ENCODE data around the gene CLDN15.

CLDN15 gene

DNA sequence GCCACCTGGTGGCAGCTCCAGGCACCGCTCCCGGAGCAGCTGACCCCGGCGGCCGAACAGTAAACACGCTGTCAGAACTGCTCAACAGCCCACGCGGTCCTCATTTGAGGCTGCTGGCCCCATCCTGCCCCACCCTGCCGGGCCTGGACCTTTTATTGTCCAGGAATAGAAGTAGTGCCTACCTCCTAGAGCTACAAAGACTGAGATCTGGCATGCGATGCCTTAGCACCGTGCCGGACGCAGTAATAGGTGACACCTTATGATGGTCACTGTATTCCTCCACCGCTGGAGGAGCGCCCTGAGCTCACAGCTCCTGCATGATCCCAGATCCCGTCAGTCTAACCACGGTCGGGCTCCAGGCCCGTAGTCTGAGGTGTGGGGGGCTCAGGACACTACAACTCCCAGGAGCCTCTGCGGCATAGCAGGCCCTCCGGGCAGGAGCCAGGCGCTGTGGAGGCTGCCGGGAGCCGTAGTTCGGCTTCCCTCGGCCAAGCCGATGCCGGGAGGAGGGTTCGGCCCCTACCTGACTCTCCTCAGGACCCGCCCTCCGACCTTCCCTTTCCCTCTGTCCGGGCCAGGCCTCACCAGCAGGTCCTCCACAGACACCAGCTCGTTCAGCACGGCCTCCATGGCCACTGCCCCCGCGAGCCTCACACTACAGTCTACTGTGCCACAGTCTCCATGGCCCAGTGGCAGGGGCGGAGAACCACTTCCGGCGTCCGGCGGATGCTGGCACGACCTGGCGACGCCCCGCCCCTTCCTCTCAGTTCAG lies 7.0 kb upstream of the CLDN15 start, which contains the start of gene FIS1:
Gene FIS1 (minus strand): TSS at position 707 of the 772 bp plus-strand sequence. CDS start 77 bp downstream, at position 630.
- peak; percentile 55 to 63 for DNase-seq (ENCODE audit: low read depth in 2 of 2)

DNA sequence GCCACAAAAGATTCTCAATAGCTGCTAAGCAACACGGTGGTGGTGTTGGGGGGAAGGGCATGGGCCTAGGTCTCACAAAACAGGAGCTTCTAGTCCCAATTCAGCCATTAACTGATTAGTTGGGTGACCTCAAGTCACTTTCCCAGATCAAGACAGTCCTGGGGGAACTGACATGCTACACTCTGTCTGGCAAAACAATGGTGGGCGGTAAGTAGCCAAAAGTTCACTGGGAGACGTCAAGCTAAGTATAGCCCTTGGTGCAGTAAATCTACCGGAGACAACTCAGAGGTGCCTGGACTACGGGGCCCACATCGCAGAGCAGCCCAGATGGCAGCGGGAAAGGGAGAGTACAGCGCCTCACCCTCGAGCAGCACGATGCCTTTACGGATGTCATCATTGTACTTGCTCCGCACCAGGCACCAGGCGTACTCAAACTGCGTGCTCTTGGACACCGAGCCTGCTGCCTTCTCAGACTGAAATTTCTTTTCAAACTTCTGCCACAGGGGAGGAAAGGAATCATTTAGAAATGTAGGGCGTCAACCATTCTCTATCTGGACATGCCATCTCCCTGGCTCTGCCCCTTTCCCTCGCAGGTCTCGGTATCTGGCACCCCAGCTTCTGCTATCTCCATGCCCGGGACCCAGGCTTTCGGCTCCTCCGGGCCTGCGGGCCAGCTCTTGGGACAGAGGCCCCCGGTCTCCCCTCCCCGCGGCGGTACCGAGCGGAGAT lies 6.2 kb upstream of the CLDN15 start:
- DNase-seq (ENCODE audit: low read depth in 2 of 2): no peak

DNA sequence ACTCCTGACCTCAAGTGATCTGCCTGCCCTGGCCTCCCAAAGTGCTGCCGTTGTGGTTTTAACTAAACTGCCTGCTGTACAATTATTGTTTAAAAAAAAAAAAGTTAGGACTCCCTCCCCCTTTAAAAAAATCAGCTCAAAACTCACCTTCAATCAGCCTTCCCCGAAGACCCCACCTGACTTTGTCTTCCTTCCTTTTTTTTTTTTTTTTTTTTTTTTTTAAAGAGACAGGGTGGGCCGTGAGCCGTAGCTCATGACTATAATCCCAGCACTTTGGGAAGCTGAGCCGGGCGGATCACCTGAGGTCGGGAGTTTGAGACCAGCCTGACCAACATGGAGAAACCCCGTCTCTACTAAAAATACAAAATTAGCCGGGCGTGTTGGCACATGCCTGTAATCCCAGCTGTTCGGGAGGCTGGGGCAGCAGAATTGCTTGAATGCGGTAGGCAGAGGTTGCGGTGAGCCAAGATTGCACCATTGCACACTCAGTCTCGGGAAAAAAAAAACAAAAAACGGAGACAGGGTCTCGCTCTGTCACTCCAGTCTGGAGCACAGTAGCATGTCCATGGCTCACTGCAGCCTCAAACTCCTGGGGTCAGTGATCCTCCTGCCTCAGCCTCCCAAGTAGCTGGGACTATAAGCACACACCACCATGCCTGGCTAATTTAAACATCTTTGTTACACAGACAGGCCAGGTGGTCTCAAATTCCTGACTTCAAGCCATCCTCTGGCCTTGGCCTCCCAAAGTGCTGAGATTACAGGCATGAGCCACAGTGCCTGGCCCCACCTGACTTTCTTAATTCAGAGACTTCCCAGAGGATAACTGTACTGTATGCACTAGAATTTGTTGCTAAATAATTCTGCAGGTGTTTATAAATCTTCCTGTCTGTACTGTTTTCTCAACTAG lies 4.1 kb upstream of the CLDN15 start:
- no peak for DNase-seq (ENCODE audit: low read depth in 2 of 2)

DNA sequence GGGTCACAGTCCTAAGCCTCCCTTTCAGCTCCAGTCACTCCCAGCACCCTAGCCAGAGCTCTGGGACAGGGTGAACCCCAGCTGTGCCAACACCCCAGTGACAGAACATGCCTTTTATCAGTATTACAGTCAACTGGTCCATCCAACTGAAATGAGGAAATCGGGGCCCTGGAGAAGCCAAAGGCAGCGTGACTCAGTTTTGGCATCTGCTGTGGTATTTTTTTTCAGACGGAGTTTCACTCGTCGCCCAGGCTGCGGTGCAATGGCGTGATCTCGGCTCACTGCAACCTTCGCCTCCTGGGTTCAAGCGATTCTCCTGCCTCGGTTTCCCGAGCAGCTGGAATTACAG lies 3.4 kb upstream of the CLDN15 start:
- DNase-seq (ENCODE audit: low read depth in 2 of 2): no peak

DNA sequence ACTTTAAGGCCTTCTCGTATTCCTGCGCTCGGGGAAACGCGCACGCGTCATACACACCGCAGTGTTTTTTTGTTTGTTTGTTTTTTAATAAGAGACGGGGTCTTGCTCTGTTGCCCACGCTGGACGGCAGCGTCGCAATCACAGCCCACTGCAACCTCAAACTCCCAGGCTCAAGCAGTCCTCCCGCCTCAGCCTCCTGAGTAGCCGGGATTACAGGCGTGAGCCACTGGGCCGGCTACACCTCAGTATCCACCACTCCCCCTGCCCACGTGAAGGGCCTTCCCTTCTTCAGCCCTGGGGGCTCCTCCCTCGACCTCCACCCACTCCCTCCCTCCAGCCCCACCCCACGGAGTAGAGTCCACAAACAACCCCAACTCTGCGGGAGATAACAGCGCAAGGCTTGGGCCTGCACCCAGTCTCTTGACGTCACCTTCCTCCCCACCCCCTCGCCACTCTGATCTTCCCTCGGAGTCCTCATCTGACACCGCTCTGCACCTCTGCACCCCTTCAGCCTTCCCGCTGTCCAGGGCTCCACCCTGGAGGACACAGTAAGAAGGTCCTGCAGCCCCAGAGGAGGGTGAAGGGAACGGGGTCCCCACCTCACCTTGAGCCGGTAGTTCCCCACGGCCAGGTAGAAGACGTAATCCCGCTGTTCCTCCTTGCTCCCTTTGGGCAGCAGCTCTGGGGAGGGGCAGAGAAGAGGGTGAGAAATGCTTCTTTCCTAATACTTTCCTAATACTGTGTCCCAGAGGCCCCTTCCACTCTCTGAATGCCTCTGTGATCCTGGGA lies 2.8 kb upstream of the CLDN15 start:
- no peak for DNase-seq (ENCODE audit: low read depth in 2 of 2)

DNA sequence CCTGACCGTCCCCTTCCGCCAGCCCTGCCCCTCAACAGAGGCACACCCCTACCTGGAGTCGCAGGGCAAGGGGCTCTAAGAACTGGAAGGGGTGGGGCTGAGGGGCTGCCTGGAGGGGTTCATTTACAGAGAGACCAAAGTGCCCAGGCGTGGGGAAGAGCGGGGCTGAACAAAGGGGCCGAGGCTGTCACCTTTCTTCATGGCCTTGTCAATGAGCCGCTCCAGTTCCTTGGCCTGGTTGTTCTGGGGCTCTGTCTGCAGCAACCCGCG lies 2.3 kb upstream of the CLDN15 start:
- DNase-seq (ENCODE audit: low read depth in 2 of 2): no peak

DNA sequence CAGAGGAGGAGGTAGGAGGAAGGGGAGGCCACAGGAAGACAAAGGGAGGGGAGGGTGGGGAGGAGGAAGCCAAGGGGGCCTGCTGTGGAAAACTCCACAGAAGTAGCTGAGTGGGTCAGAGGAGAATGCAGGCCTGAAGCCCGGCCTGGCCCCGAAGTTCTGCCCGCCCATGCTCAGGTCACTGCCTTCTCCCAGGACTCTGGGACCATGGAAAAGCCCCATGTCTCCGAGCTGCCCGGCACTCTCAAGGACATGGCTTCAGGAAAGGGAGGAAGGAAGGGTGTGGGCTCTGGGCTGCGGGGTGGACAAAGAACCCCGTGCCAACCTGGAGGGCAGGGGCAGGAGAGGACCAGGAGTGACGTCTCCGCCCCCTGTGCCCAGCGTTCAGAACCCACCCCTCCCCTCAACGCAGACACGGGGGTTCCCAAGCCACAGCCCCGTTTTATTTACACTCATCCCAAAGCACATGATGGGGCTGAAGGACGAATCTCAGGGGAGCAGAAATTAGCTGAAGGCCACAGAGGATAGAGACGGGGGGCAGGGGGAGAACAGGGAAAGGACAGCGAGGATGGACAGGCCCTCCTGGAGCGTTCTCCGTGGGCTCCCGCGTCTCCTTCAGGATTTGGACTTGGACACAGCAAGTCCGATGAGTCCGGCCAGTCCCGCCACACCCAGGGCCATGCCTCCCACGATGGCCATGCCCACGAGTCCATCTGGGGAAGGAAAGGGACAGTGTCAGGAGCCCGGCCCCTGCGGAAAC lies 1.8 kb upstream of the CLDN15 start:
- DNase-seq (ENCODE audit: low read depth in 2 of 2): no peak

DNA sequence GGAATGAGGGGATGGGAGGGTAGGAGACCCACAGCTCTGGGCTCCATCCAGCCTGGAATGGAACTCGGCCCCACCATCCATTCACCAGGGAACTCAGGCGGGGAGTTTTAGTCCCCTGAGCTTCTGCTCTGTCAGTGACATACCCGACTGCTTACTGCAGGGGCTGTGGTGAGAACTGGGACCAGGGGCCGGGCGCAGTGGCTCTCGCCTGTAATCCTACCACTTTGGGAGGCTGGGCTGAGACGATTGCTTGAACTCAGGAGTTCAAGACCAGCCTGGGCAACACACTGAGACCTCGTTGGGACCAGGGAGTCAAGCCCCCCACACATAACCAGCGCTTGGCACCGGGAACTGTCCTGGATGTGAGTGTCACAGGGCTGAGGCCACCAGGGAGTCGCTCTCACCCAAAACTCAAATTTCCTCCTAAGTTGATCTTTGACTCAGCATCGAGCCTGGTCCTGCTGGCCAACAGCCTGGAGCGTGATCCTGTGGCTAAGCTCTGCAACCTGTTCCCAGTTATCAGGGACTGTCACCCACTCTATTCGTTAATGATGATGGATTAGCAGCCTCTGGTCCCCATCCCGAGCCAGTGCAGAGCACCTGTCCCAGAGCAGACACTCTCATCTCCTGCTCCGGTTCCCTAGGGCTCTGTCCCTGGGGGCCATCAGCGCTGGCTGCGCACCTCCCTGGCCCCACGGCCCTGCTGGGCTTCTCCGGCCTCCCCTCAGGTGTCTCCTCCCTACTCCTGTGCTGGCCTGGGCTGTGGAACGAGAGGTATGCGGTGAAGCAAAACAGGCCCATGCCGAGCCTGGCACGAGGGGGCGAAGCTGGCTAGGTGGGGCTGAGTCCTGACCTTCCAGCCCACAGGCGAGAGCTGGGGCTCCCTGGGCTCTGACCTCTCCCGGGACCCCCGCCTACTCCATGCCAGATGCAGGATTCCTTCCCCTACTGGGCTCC lies 902 bp upstream of the CLDN15 start:
- no peak for DNase-seq (ENCODE audit: low read depth in 2 of 2)

DNA sequence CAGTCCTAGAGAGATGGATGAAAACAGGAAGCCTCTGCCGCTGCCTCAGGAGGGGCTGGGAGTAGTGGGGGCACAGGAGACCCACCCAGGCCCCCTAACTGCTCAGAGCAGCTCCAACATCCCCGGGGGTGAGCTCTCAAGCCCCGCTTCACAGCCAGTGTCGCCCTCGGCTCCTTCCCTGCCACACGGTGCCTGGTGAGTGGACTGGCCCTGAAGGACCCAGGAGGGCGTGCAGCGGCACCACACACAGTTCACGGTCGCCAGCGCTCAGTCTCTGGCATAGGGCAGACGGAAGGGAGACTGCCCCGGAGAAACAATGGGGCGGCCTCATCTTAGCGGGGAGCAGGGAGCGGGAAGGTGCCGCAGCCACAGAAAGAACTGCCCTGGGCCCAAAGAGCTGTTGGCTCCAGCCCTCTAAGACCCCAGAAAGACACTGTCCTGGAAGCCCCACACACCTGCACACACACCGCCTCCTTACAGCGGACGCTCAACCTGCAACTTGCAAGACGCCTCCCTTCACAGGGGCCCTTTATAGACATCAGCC lies 1.2 kb downstream of the CLDN15 start:
- no peak for DNase-seq (ENCODE audit: low read depth in 2 of 2)

DNA sequence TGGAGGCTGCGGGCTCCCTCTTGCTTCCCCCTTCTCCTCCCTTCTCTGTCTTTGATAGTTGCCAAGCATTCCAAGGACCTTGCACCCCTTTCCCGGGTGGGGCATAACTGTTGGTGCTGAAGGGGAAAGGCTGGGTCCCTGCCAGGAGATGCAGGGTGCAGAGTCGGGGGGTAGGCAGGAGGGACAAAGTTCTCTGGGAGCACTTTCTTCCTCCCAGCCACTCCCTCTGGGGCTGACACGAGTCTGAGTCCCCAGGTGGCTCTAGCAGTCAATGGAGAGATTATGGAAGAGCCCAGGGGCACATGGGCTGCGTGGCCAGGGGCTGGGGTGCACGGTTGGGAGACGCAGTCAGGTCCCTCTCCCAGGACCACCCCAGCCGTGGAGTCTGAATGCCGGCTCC lies 2.1 kb downstream of the CLDN15 start:
- DNase-seq (ENCODE audit: low read depth in 2 of 2): no peak

DNA sequence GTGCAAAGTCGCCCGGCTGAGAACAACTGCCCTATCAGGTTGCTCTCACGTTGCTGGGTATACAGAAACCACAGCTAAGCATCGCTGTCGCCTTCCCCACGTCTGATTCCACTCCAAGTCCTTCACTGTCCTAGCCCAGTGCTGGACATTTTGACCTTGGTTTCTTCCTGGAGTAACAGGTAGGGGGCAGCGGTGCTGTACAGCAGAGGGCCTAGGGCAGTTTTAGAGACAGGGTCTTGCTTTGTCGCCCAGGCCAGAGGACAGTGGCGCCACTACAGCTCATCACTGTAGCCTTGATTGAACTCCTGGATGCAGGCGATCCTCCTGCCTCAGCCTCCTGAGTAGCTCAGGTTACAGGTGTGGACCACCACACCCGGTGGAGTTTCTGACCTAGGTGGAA lies 2.6 kb downstream of the CLDN15 start:
- no peak for DNase-seq (ENCODE audit: low read depth in 2 of 2)

DNA sequence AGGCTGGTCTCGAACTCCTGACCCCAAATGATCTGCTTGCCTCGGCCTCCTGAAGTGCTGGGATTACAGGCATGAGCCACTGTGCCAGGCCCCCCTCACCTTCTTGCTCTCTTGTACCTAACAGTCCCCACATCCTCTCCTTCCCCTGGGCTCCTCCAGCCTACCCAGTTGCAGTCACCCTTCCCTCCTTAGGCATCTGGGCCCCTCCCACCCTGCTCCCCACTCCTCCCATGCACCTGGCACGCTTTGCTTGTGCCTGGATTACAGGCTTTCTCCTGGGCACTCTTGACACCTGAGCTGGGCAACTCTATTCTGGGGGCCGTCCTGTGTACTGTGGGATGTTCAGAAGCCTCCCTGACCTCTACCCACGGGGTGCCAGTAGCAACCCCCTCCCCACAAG lies 3.0 kb downstream of the CLDN15 start:
- DNase-seq (ENCODE audit: low read depth in 2 of 2): no peak

DNA sequence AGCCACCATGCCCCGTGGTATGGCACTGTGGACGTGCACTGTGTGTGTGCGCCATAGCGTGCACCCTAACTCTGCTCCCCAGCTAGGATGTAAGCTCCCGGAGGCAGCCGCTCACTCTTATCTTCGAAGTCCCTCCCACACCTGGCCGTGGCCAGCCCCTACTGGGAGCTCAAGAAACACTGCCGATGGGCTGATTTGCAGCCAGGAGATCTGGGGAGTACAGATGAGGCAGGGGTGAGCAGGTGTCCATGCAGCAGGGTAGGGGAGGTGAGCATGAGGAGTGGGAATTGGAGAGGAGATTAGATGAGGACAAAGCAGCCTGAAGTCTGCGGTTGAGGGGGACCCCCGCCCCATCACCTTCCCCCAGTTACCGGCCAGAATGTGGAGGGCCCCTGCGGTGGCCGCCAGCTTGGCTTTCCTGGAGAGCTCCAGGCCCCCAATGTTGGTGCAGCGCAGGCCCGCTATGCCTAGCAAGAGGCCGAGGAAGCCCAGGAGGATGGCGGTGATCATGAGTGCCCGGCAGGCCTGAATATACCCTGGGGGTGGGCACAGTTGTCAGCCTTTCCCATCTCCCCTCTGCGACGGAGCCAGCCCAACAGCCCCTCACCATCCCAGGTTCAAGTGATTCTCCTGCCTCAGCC lies 3.6 kb downstream of the CLDN15 start:
- DNase-seq (ENCODE audit: low read depth in 2 of 2): no peak

DNA sequence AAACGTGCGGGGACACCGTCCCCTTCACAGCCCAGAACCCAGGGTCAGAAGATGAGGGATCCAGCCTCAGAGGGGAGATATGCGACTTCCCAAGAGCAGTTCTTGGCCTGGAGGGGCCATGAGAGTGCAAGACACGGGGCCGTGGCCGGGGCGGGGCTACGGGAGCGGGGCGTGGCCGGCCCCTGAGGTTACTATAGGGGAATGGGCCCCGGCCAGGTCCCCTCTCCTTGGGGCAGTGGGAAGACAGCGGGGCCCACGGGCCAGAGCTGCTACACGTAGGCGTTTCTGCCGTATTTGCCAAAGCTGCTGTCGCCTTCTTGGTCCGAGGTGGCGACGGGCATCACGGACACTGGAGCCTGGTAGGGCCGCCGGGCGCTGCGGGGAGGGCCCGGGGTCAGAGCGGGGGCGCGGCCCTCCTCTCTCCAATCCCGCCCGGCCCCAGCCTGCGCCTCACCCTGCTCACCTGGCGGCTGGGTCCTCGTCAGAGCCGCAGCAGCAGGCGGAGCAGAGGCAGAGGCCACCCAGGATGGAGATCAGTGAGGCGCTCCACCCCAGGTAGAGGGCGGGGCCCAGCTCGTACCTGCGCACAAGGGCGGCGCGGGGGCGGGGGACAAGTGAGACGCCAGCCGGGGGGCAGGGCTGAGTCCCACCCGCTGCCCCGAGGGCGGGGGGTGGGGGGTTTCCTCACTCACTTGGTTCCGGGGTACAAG lies 5.3 kb downstream of the CLDN15 start:
- DNase-seq (ENCODE audit: low read depth in 2 of 2): no peak

DNA sequence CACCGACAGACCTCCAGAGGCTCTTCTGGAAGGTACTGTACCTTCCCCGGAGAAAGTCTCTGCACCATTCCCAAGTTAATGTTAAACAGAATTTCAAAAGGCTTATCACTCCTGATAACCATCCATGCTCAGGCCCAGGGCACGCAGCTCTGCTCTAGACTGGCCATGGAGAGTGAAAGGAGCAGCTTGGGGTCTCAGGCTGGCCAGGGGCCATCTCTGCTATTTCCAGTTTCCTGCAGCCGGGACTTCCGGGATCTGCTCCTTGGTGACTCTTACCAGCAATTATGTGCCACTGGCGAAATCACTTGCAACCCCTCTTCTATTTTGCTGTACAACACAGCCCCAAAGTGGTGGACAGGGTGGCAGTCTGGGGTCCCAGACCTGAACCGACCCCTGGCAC lies 6.0 kb downstream of the CLDN15 start:
- DNase-seq (ENCODE audit: low read depth in 2 of 2): no peak

DNA sequence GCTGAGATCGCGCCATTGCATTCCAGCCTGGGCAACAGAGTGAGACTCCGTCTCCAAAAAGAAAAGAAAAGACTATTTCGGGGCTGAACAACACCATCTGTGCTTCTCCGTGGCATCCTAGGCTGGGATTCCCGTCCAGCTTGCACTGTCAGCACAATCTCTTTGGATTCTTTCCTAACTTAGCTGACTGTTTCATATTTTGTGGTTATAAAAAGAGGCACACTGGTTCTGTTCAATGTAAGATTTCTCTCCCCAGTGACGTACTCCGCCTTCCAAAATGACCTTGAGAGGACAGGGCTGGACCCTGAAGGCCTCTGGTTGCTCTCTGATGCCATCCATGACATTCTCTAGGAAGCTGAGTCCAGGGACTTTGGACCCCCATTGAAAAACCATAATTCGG lies 10.9 kb downstream of the CLDN15 start:
- DNase-seq (ENCODE audit: low read depth in 2 of 2): no peak

DNA sequence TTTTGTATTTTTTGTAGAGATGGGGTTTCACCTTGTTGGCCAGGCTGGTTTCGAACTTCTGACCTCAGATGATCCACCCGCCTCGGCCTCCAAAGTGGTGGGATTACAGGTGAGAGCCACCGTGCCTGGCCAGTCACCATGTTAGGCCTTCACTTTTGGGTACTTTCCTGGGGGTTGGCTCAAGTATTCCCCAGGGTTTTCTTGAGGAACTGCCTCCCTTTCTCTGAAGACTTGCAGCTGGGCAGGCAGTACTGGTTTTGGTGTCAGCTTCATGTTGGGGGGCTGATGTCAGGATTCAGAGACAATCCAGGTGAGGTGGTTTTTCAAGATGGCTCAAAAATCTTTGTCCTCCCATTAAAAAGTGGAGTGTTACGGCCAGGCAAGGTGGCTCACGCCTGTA lies 12.0 kb downstream of the CLDN15 start:
- DNase-seq (ENCODE audit: low read depth in 2 of 2): no peak

DNA sequence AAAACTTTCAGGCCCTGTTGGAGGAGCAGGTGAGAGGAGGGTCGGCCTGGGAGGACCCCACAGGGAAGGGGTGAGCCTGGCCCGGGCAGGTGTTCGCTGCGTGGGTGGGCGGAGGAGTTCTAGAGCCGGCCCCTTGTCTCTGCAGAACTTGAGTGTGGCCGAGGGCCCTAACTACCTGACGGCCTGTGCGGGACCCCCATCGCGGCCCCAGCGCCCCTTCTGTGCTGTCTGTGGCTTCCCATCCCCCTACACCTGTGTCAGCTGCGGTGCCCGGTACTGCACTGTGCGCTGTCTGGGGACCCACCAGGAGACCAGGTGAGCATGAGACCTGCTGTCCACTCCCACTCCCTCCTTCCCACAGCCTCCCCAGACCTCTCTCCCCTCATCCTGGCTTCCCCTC lies 14.1 kb downstream of the CLDN15 start:
- no peak for DNase-seq (ENCODE audit: low read depth in 2 of 2)

Data from fibroblast of skin of left biceps (primary cell).